H1 (cell line): Measurements from ENCODE around the gene NACAD. TPM values are rescaled to one million over a fixed set of nuclear protein-coding genes. Genes with fewer than 3 reads are reported as not detected.

Experiments
- CTCF ChIA-PET: fragments of 300-600 bp; sonication (Branson Sonifier 250); formaldehyde crosslinking; loops from one replicate; lab custom pipeline; 2021; ENCODE audit not compliant: partially characterized antibody; lab: Charles Lee
- POLR2A ChIA-PET: fragments of 300-600 bp; sonication (Branson Sonifier 250); formaldehyde crosslinking; loops from one replicate; lab custom pipeline; 2021; ENCODE audit warnings: inconsistent platforms; ENCODE audit not compliant: partially characterized antibody; lab: Charles Lee
- DNase-seq, 2 experiments: peaks; one replicate each; pipeline versions ENCODE4 v3.0.0 to v3.0.0-alpha.2; 2010 to 2022; ENCODE audit warnings: low spot score in 2 of 2, low read depth in 1 of 2, mixed read lengths in 1 of 2
- FAIRE-seq: peaks from 2 replicates; lab custom pipeline; 2011; peaks lifted over from hg19 to GRCh38; lab: Jason Lieb, UNC
- H2AFZ ChIP-seq: 2 replicates; pipeline ENCODE4 v1.8.1; 2012; ENCODE audit warnings: low read length, inconsistent platforms
- H2AK5ac ChIP-seq: 2 replicates; pipeline ENCODE4 v1.6.1; 2013; ENCODE audit warnings: low read depth, low read length
- H2BK120ac ChIP-seq: replicated peaks from 2 replicates; pipeline ENCODE3; 2013; ENCODE audit warnings: low read depth, low read length, inconsistent platforms
- H2BK12ac ChIP-seq: 2 replicates; pipeline ENCODE4 v1.6.1; 2013; ENCODE audit warnings: low read depth, low read length
- H2BK15ac ChIP-seq: 2 replicates; pipeline ENCODE4 v1.6.1; 2013; ENCODE audit warnings: low read length
- H2BK20ac ChIP-seq: 2 replicates; pipeline ENCODE4 v1.6.1; 2013; ENCODE audit warnings: low read length
- H2BK5ac ChIP-seq: 2 replicates; pipeline ENCODE4 v1.6.1; 2013; ENCODE audit warnings: low read depth, low read length
- H3K14ac ChIP-seq: 2 replicates; pipeline ENCODE4 v1.6.1; 2013; ENCODE audit warnings: inconsistent platforms; ENCODE audit not compliant: insufficient read length
- H3K18ac ChIP-seq: 2 replicates; pipeline ENCODE4 v1.6.1; 2013; ENCODE audit warnings: low read length; ENCODE audit errors: extremely low read depth
- H3K23ac ChIP-seq: 2 replicates; pipeline ENCODE4 v1.6.1; 2013; ENCODE audit warnings: inconsistent platforms; ENCODE audit not compliant: insufficient read length
- H3K23me2 ChIP-seq: 2 replicates; pipeline ENCODE4 v1.6.1; 2013; ENCODE audit warnings: low read depth, low read length
- H3K27ac ChIP-seq: 2 replicates; pipeline ENCODE4 v1.6.1; 2011; ENCODE audit warnings: low read depth, low read length, inconsistent platforms
- H3K27me3 ChIP-seq, 4 experiments: replicated peaks in 1 of 4; 1 replicate in 1 of 4; 2 replicates in 3 of 4; pipeline versions ENCODE4 v1.6.1 to v1.8.1; 2011 to 2013; ENCODE audit warnings: low read length in 3 of 4, mild to moderate bottlenecking in 3 of 4, inconsistent platforms in 2 of 4, mixed read lengths in 2 of 4, moderate library complexity in 1 of 4; ENCODE audit not compliant: control insufficient read depth in 3 of 4, insufficient read depth in 3 of 4; ENCODE audit errors: extremely low read depth in 1 of 4
- H3K36me3 ChIP-seq, 4 experiments: 2 replicates each; pipeline versions ENCODE4 v1.6.1 to v1.8.1; 2011 to 2013; ENCODE audit warnings: mild to moderate bottlenecking in 4 of 4, low read length in 3 of 4, moderate library complexity in 2 of 4, control low read depth in 1 of 4, inconsistent platforms in 1 of 4; ENCODE audit not compliant: insufficient read depth in 4 of 4, control insufficient read depth in 2 of 4
- H3K4ac ChIP-seq: replicated peaks from 2 replicates; pipeline ENCODE3; 2013; ENCODE audit warnings: low read length, low read depth, mixed read lengths, inconsistent platforms; ENCODE audit not compliant: insufficient read length
- H3K4me1 ChIP-seq, 4 experiments: replicated peaks in 1 of 4; 1 replicate in 1 of 4; 2 replicates in 3 of 4; pipeline versions ENCODE4 v1.6.1 to v1.8.1; 2011 to 2013; ENCODE audit warnings: low read length in 3 of 4, inconsistent platforms in 2 of 4, mixed read lengths in 1 of 4; ENCODE audit not compliant: insufficient read depth in 4 of 4, control insufficient read depth in 3 of 4
- H3K4me2 ChIP-seq, 2 experiments: 2 replicates each; pipeline versions ENCODE4 v1.6.1 to v1.8.1; 2011 to 2013; ENCODE audit warnings: low read depth in 2 of 2, low read length in 2 of 2, control low read depth in 1 of 2, inconsistent platforms in 1 of 2, mild to moderate bottlenecking in 1 of 2; ENCODE audit not compliant: insufficient read depth in 1 of 2
- H3K4me3 ChIP-seq, 4 experiments: fragments of 200-600, 300-600 bp in 1 of 4; sonication (generic), shearing (Covaris generic), sonication (Bioruptor Twin) in 1 of 4; 2 replicates each; pipeline versions ENCODE4 v1.5.1 to v1.8.1; 2011 to 2016; ENCODE audit warnings: low read length in 4 of 4, low read depth in 3 of 4, control low read depth in 2 of 4, inconsistent platforms in 2 of 4, mild to moderate bottlenecking in 2 of 4, mixed read lengths in 1 of 4, moderate library complexity in 1 of 4; ENCODE audit not compliant: insufficient read depth in 2 of 4; ENCODE audit errors: extremely low read depth in 1 of 4
- H3K56ac ChIP-seq: replicated peaks from 2 replicates; pipeline ENCODE3; 2013; ENCODE audit warnings: low read depth, mild to moderate bottlenecking, mixed read lengths, low read length, inconsistent platforms; ENCODE audit not compliant: insufficient read length
- H3K79me1 ChIP-seq: 2 replicates; pipeline ENCODE4 v1.6.1; 2013; ENCODE audit warnings: low read depth, low read length, control low read depth
- H3K79me2 ChIP-seq, 2 experiments: 2 replicates each; pipeline versions ENCODE4 v1.6.1 to v1.8.1; 2012 to 2013; ENCODE audit warnings: low read length in 2 of 2, mild to moderate bottlenecking in 2 of 2, inconsistent platforms in 1 of 2; ENCODE audit not compliant: insufficient read depth in 2 of 2, control insufficient read depth in 1 of 2
- H3K9ac ChIP-seq, 4 experiments: replicated peaks in 1 of 4; 1 replicate in 1 of 4; 2 replicates in 3 of 4; pipeline versions ENCODE4 v1.6.1 to v1.8.1; 2011 to 2013; ENCODE audit warnings: low read depth in 3 of 4, low read length in 3 of 4, control low read depth in 2 of 4, mild to moderate bottlenecking in 2 of 4, moderate library complexity in 2 of 4, inconsistent platforms in 1 of 4; ENCODE audit errors: extremely low read depth in 1 of 4
- H3K9me3 ChIP-seq, 2 experiments: 2 replicates each; pipeline versions ENCODE4 v1.6.1 to v1.8.1; 2012 to 2013; ENCODE audit warnings: mild to moderate bottlenecking in 2 of 2, moderate library complexity in 2 of 2, control low read depth in 1 of 2, inconsistent platforms in 1 of 2, low read depth in 1 of 2, low read length in 1 of 2, mixed read lengths in 1 of 2; ENCODE audit not compliant: insufficient read depth in 2 of 2
- H4K20me1 ChIP-seq, 2 experiments: replicated peaks in 1 of 2; 2 replicates each; pipeline versions ENCODE3 to v1.8.1; 2011 to 2013; ENCODE audit warnings: inconsistent platforms in 2 of 2, low read length in 2 of 2, mild to moderate bottlenecking in 1 of 2; ENCODE audit not compliant: insufficient read depth in 2 of 2, control insufficient read depth in 1 of 2
- H4K5ac ChIP-seq: 2 replicates; pipeline ENCODE4 v1.6.1; 2013; ENCODE audit warnings: low read length, low read depth, mixed read lengths, inconsistent platforms; ENCODE audit not compliant: insufficient read length
- H4K8ac ChIP-seq: 2 replicates; pipeline ENCODE4 v1.8.0; 2013; ENCODE audit warnings: mild to moderate bottlenecking, moderate library complexity, low read length, inconsistent platforms; ENCODE audit not compliant: insufficient read depth; ENCODE audit errors: extremely low read depth
- H4K91ac ChIP-seq: replicated peaks from 2 replicates; pipeline ENCODE3; 2013; ENCODE audit warnings: low read length, mixed read lengths, inconsistent platforms; ENCODE audit not compliant: insufficient read length
- BCL11A ChIP-seq, 2 experiments: IDR thresholded peaks; one replicate each; pipeline ENCODE4 v1.6.1; 2011; ENCODE audit warnings: low read depth in 2 of 2, low read length in 2 of 2, mild to moderate bottlenecking in 2 of 2
- CBX8 ChIP-seq: fragments of 300-800, 300-1000 bp; sonication (generic); IDR thresholded peaks from 2 replicates; pipeline ENCODE4 v1.7.1; 2016; ENCODE audit warnings: low read depth, low read length, borderline replicate concordance
- EP300 ChIP-seq, 2 experiments: IDR thresholded peaks; 1 replicate in 1 of 2; 2 replicates in 1 of 2; pipeline ENCODE4 v1.6.1; 2011 to 2012; ENCODE audit warnings: low read depth in 2 of 2, low read length in 2 of 2, mild to moderate bottlenecking in 2 of 2, borderline replicate concordance in 1 of 2, inconsistent platforms in 1 of 2, moderate library complexity in 1 of 2
- GABPA ChIP-seq: IDR thresholded peaks from 2 replicates; pipeline ENCODE4 v1.6.1; 2011; ENCODE audit warnings: mild to moderate bottlenecking, low read length, moderate library complexity, borderline replicate concordance; ENCODE audit not compliant: insufficient read depth
- JUND ChIP-seq: IDR thresholded peaks from 2 replicates; pipeline ENCODE4 v1.6.1; 2011; ENCODE audit warnings: mild to moderate bottlenecking, improper control_type of control experiment, low read length
- MAFK ChIP-seq: IDR thresholded peaks from 2 replicates; pipeline ENCODE4 v1.6.1; 2012; ENCODE audit warnings: low read depth, mild to moderate bottlenecking, improper control_type of control experiment, low read length
- RFX5 ChIP-seq: IDR thresholded peaks from 2 replicates; pipeline ENCODE4 v1.6.1; 2011; ENCODE audit warnings: low read depth, low read length, improper control_type of control experiment, borderline replicate concordance
- SAP30 ChIP-seq: fragments of 300-600 bp; sonication (generic); IDR thresholded peaks from 2 replicates; pipeline ENCODE4 v1.7.1; 2012; ENCODE audit warnings: low read length, moderate library complexity, mild to moderate bottlenecking, inconsistent platforms; ENCODE audit not compliant: insufficient read depth, insufficient replicate concordance
- SP2 ChIP-seq: IDR thresholded peaks from 2 replicates; pipeline ENCODE4 v1.6.1; 2012; ENCODE audit warnings: mild to moderate bottlenecking, low read length, inconsistent platforms
- SUZ12 ChIP-seq: fragments of 200-600 bp; sonication (generic); IDR thresholded peaks from 2 replicates; pipeline ENCODE4 v1.6.1; 2012; ENCODE audit warnings: mild to moderate bottlenecking, inconsistent platforms, low read length, moderate library complexity, mixed read lengths
- WGBS, 2 experiments: shearing (Covaris generic) in 1 of 2; methylation state at CpG; one replicate each; pipeline versions ENCODE4 v1.1.6 to v1.1.7; 2013 to 2015; ENCODE audit warnings: low lambda C conversion rate in 2 of 2, mixed read lengths in 2 of 2, inconsistent platforms in 1 of 2, low coverage in 1 of 2, missing lambda C conversion rate in 1 of 2; ENCODE audit not compliant: insufficient replicate concordance in 2 of 2, insufficient coverage in 1 of 2, insufficient read length in 1 of 2; ENCODE audit errors: extremely low coverage in 1 of 2, missing lambda C conversion rate in 1 of 2; 5-methylcytosine and 5-hydroxymethylcytosine counted together
- polyA plus RNA-seq, 7 experiments: library from polyadenylated mRNA; depleted of rRNA in 3 of 7; stranded (reverse) in 5 of 7; unstranded in 2 of 7; fragments of >200 nt in 5 of 7; fragments of 200-250 nt in 2 of 7; gene quantifications; 1 replicate in 5 of 7; 2 replicates in 1 of 7; 4 replicates in 1 of 7; pipeline versions ENCODE4 v1.2.1 to v1.2.3, GENCODE V29; 2011 to 2013; ENCODE audit warnings: missing spikeins in 2 of 7, mixed read lengths in 2 of 7
- total RNA-seq: library from RNA; stranded (reverse); fragmentation: NEBNext Ultra II Directional; extraction: Animal tissue kit (Norgen Biotek cat#: 25700); gene quantifications from 2 replicates; pipeline ENCODE4 v1.2.1, GENCODE V29; 2021
- TF ChIP-seq, protein P1 (sequence below): IDR thresholded peaks from 2 replicates; pipeline ENCODE4 v1.6.1; 2011; ENCODE audit warnings: low read length, improper control_type of control experiment

NACAD gene
- total and polyA plus RNA-seq, 2 of the 8 experiments (the other 6 are each of a cell fraction or from before 2014, with no cell fraction given) = 1.3 to 6.0 TPM

- no peak overlapping the region for H2AFZ ChIP-seq
- H3K4ac ChIP-seq = no peak overlapping the region
- H4K91ac ChIP-seq = no peak overlapping the region
- H3K9me3 ChIP-seq = no peaks in the 10 kb centered on the region
- no peak overlapping the region for H3K14ac ChIP-seq
- H3K18ac ChIP-seq = no peak overlapping the region
- no peaks in the 10 kb centered on the region for H3K4me1 ChIP-seq
- H3K79me1 ChIP-seq = no peaks in the 10 kb centered on the region; the same call in 1 of the 2 replicates
- FAIRE-seq (no peak), DNase-seq (no peak)
- no peak overlapping the region for H2BK120ac ChIP-seq
- H2BK15ac ChIP-seq = no peak overlapping the region
- ChIA-PET POLR2A (interaction anchor here (1.0 to 1.8 kb wide), 2 partner anchors 12 to 20 kb away, joined by 3 to 6 read pairs; no protein-coding TSS in a partner anchor), CTCF (no interaction called here)
- H2BK5ac ChIP-seq = no peak overlapping the region
- no peak overlapping the region for H4K8ac ChIP-seq
- no peak overlapping the region for H3K4me3 ChIP-seq
- no peak overlapping the region for H4K5ac ChIP-seq
- 94% methylated on average over 3 of the region's 3 CpGs; no CpG with 5 or more reads in 1 of the 2 experiments for WGBS, 2 experiments
- no peak overlapping the region for H3K9ac ChIP-seq
- H4K20me1 ChIP-seq = peaks cover 2 to 7% of the 10 kb centered on the region in 2 experiments
- H3K23me2 ChIP-seq = no peaks in the 10 kb centered on the region
- no peak overlapping the region for H3K56ac ChIP-seq
- no peaks in the 10 kb centered on the region for H3K79me2 ChIP-seq
- H3K27me3 ChIP-seq = no peaks in the 10 kb centered on the region
- no peak overlapping the region for H3K4me2 ChIP-seq
- H2BK12ac ChIP-seq = no peak overlapping the region
- no peak overlapping the region for H2BK20ac ChIP-seq
- H3K36me3 ChIP-seq = peaks cover 0 to 3% (median 0%) of the 10 kb centered on the region in 4 experiments; a peak in 1 of 8 replicates
- no peak overlapping the region for H3K27ac ChIP-seq
- no peak overlapping the region for H3K23ac ChIP-seq
- no peak for TF ChIP-seq CBX8
- TF ChIP-seq JUND = no peak
- no peak for TF ChIP-seq BCL11A (IDR thresholded peaks at IDR 0.05; ENCODE audit: low read depth in 2 of 2, low read length in 2 of 2)
- TF ChIP-seq EP300 (IDR thresholded peaks at IDR 0.05; ENCODE audit: borderline replicate concordance in 1 of 2, low read depth in 2 of 2, low read length in 2 of 2) = no peak
- TF ChIP-seq SUZ12 = no peak
- TF ChIP-seq RFX5 = no peak
- TF ChIP-seq SP2 = no peak
- no peak for TF ChIP-seq MAFK
- no peak for TF ChIP-seq GABPA
- no peak for TF ChIP-seq SAP30
- TF ChIP-seq, protein P1, sequence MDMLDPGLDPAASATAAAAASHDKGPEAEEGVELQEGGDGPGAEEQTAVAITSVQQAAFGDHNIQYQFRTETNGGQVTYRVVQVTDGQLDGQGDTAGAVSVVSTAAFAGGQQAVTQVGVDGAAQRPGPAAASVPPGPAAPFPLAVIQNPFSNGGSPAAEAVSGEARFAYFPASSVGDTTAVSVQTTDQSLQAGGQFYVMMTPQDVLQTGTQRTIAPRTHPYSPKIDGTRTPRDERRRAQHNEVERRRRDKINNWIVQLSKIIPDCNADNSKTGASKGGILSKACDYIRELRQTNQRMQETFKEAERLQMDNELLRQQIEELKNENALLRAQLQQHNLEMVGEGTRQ = no peak
- H2AK5ac ChIP-seq = no peak overlapping the region
These were observed 34.3 kb downstream of the NACAD start for GRCh38 chr7:45054442-45054841.
